SK-N-SH treated with all-trans-retinoic acid at 6 μM for 48 hours (cell line): ENCODE measurements around the gene B4GALT2.
A peak's percentile ranks its signal among the peaks of the same experiment; 100 is the strongest.

Experiments
- ATAC-seq: fragments of 200-7000 bp; cut with Tn5 transposase; 3 replicates; pipeline ENCODE4 v1.9.1; 2020; ENCODE audit warnings: mild to moderate bottlenecking, moderate library complexity
- ARNTL ChIP-seq: fragments of 450-650 bp; formaldehyde crosslinking; IDR thresholded peaks from 2 replicates; pipeline ENCODE4 v1.5.0; 2020; ENCODE audit warnings: low read depth, mild to moderate bottlenecking, moderate library complexity, borderline replicate concordance
- BACH2 ChIP-seq: fragments of 250-450 bp; sonication (Bioruptor Pico); IDR thresholded peaks from 2 replicates; pipeline ENCODE4 v1.9.0; 2021; ENCODE audit warnings: mild to moderate bottlenecking, borderline replicate concordance
- ESRRG ChIP-seq: fragments of 250-450 bp; sonication (Bioruptor Pico); IDR thresholded peaks from 2 replicates; pipeline ENCODE4 v1.6.1; 2021; ENCODE audit warnings: mild to moderate bottlenecking
- GLIS3 ChIP-seq: fragments of 250-450 bp; sonication (Bioruptor Pico); IDR thresholded peaks from 2 replicates; pipeline ENCODE4 v1.5.0; 2020; ENCODE audit warnings: mild to moderate bottlenecking, moderate library complexity
- ISL1 ChIP-seq: fragments of 250-450 bp; sonication (Bioruptor Pico); IDR thresholded peaks from 2 replicates; pipeline ENCODE4 v2.1.2; 2022; ENCODE audit warnings: mild to moderate bottlenecking, moderate library complexity
- OSR1 ChIP-seq: fragments of 250-450 bp; sonication (Bioruptor Pico); IDR thresholded peaks from 2 replicates; pipeline ENCODE4 v1.8.0; 2022; ENCODE audit warnings: moderate library complexity, mild to moderate bottlenecking, inconsistent platforms
- RARB ChIP-seq: fragments of 250-450 bp; sonication (Bioruptor Pico); IDR thresholded peaks from 2 replicates; pipeline ENCODE4 v1.8.0; 2021; ENCODE audit warnings: mild to moderate bottlenecking, moderate library complexity
- SNAI2 ChIP-seq: fragments of 250-450 bp; sonication (Bioruptor Pico); IDR thresholded peaks from 2 replicates; pipeline ENCODE4 v1.5.0; 2020; ENCODE audit warnings: mild to moderate bottlenecking, moderate library complexity
- TCF4 ChIP-seq: fragments of 250-450 bp; sonication (Bioruptor Pico); IDR thresholded peaks from 2 replicates; pipeline ENCODE4 v1.8.0; 2021; ENCODE audit warnings: mild to moderate bottlenecking, moderate library complexity, borderline replicate concordance
- ZC3H10 ChIP-seq: fragments of 250-450 bp; sonication (Bioruptor Pico); IDR thresholded peaks from 2 replicates; pipeline ENCODE4 v1.5.1; 2021; ENCODE audit warnings: mild to moderate bottlenecking, moderate library complexity
- ZFP3 ChIP-seq: fragments of 250-450 bp; sonication (Bioruptor Pico); IDR thresholded peaks from 2 replicates; pipeline ENCODE4 v1.5.0; 2020; ENCODE audit warnings: mild to moderate bottlenecking, moderate library complexity
- ZFP30 ChIP-seq: fragments of 450-650 bp; formaldehyde crosslinking; IDR thresholded peaks from 2 replicates; pipeline ENCODE4 v1.5.0; 2022; ENCODE audit warnings: mild to moderate bottlenecking, moderate library complexity
- ZNF565 ChIP-seq: fragments of 450-650 bp; formaldehyde crosslinking; conservative IDR thresholded peaks from 2 replicates; pipeline ENCODE4 v1.5.0; 2020; ENCODE audit warnings: low read depth, mild to moderate bottlenecking, moderate library complexity
- ZNF70 ChIP-seq: fragments of 450-650 bp; formaldehyde crosslinking; IDR thresholded peaks from 2 replicates; pipeline ENCODE4 v1.5.0; 2020; ENCODE audit warnings: mild to moderate bottlenecking, moderate library complexity
- ZNF8 ChIP-seq: fragments of 450-650 bp; formaldehyde crosslinking; IDR thresholded peaks from 2 replicates; pipeline ENCODE4 v1.5.0; 2020; ENCODE audit warnings: mild to moderate bottlenecking, moderate library complexity
- TF ChIP-seq, protein P1 (sequence below): fragments of 250-450 bp; sonication (Bioruptor Pico); IDR thresholded peaks from 2 replicates; pipeline ENCODE4 v1.5.1; 2021; ENCODE audit warnings: mild to moderate bottlenecking, moderate library complexity
- TF ChIP-seq, protein P2 (sequence below): fragments of 250-450 bp; sonication (Bioruptor Pico); IDR thresholded peaks from 2 replicates; pipeline ENCODE4 v1.8.0; 2020; ENCODE audit warnings: mild to moderate bottlenecking, moderate library complexity, borderline replicate concordance
- TF ChIP-seq, protein P3 (sequence below): fragments of 250-450 bp; sonication (Bioruptor Pico); IDR thresholded peaks from 2 replicates; pipeline ENCODE4 v1.8.0; 2021; ENCODE audit warnings: low read depth, mild to moderate bottlenecking, moderate library complexity, borderline replicate concordance

B4GALT2 gene

DNA sequence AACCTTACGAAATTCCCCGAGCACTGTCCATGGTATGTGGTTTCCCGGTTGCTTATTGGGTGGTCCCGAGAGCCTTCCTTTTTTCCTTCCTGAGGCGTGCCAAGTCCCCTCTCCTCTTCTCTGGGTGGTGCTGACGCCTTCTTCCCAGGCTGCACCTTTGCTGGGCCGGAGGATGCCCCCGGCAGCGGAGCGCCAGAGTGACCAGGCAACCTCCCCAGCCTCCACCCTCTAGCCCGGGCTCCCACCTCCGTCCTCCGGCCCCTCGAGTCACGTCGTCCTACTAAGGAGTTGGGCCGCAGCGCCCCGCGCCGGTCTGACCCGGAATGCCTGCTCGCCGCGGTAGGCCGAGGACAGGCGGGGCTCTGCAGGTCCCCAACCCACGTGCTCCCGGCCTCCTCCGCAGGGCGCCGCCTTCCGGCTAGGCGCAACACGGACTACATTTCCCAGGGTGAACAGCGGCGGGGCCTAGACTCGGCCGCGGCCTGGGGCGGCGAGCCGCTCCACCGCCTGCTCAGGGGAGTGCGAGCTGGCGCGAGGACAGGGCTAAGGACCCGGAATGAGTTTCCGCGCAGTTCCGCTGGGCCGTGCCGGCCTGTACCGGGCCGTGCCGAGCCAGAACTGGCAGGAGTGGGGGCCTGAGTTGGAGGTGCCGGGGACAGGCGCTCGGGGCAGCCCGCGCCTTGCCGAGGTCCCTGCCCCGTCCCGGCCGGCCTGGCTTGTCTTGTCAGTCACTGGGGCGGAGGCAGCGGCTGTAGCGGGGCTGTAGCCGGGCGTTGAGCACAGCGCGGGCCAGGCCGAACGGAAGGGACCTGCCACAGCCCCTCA is 32.6 kb upstream of the B4GALT2 start, which contains the start of gene IPO13:
IPO13 (plus strand) TSS at position 715 of the 825 bp plus-strand sequence. CDS start 651 bp downstream, outside the sequence.
- peak; percentile 97 for ATAC-seq
- TF ChIP-seq ZC3H10 (CRISPR knock-in tag): no peak
- TF ChIP-seq ZFP3 (CRISPR knock-in tag): peak; percentile 71; the same call in 1 of the 2 replicates

DNA sequence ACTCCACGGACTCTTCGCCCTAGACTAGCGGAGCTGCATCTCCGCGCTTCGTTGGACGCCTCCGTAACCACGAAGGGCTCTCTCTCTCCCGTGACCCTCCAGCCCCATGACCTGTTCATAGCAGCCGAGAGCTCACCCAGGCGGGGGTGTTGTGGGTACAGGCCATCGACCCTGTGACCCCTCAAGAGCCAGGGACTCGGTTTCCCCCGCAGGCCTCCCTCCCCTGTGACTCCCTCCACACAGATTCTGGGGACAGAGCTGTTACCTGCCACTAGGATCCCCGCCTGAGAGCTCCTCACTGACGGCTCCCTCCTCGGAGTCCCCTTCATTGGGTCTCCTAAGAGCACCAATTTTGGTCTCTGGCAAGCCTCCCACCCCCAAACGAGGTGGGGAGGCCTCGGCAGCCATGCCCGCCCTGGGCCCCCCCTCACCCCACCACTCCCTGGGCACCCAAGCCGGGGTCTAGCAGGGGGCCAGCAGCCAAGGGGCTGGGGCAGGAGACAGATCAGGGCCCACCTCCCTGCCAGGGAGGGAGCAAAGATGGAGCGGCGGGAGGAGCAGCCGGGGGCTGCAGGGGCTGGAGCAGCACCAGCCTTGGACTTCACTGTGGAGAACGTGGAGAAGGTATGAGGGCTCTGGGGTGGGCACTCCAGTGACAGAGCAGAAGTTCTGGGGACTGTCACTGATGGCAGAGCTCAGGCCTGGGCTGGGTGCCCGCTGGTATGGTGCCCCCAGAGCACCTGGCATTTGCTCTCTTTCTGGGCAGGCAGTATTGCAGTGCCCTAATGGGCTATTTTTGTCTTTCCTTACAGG is 31.7 kb upstream of the B4GALT2 start:
- TF ChIP-seq ZNF565 (CRISPR knock-in tag) (no peak), BACH2 (CRISPR knock-in tag) (no peak), RARB (CRISPR knock-in tag) (no peak), TCF4 (CRISPR knock-in tag) (no peak), ISL1 (CRISPR knock-in tag) (no peak), GLIS3 (no peak), ESRRG (CRISPR knock-in tag) (no peak), ZNF8 (no peak), ZC3H10 (CRISPR knock-in tag) (no peak), ZNF70 (CRISPR knock-in tag) (no peak), OSR1 (CRISPR knock-in tag) (no peak), ZFP30 (CRISPR knock-in tag) (no peak)
- TF ChIP-seq, protein P1, sequence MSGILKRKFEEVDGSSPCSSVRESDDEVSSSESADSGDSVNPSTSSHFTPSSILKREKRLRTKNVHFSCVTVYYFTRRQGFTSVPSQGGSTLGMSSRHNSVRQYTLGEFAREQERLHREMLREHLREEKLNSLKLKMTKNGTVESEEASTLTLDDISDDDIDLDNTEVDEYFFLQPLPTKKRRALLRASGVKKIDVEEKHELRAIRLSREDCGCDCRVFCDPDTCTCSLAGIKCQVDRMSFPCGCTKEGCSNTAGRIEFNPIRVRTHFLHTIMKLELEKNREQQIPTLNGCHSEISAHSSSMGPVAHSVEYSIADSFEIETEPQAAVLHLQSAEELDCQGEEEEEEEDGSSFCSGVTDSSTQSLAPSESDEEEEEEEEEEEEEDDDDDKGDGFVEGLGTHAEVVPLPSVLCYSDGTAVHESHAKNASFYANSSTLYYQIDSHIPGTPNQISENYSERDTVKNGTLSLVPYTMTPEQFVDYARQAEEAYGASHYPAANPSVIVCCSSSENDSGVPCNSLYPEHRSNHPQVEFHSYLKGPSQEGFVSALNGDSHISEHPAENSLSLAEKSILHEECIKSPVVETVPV (CRISPR knock-in tag): no peak
- TF ChIP-seq, protein P2, sequence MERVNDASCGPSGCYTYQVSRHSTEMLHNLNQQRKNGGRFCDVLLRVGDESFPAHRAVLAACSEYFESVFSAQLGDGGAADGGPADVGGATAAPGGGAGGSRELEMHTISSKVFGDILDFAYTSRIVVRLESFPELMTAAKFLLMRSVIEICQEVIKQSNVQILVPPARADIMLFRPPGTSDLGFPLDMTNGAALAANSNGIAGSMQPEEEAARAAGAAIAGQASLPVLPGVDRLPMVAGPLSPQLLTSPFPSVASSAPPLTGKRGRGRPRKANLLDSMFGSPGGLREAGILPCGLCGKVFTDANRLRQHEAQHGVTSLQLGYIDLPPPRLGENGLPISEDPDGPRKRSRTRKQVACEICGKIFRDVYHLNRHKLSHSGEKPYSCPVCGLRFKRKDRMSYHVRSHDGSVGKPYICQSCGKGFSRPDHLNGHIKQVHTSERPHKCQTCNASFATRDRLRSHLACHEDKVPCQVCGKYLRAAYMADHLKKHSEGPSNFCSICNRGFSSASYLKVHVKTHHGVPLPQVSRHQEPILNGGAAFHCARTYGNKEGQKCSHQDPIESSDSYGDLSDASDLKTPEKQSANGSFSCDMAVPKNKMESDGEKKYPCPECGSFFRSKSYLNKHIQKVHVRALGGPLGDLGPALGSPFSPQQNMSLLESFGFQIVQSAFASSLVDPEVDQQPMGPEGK (CRISPR knock-in tag): no peak
- TF ChIP-seq, protein P3, sequence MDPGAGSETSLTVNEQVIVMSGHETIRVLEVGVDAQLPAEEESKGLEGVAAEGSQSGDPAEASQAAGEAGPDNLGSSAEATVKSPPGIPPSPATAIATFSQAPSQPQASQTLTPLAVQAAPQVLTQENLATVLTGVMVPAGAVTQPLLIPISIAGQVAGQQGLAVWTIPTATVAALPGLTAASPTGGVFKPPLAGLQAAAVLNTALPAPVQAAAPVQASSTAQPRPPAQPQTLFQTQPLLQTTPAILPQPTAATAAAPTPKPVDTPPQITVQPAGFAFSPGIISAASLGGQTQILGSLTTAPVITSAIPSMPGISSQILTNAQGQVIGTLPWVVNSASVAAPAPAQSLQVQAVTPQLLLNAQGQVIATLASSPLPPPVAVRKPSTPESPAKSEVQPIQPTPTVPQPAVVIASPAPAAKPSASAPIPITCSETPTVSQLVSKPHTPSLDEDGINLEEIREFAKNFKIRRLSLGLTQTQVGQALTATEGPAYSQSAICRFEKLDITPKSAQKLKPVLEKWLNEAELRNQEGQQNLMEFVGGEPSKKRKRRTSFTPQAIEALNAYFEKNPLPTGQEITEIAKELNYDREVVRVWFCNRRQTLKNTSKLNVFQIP: no peak
- ATAC-seq: peak; percentile 2; the same call in 2 of the 3 replicates

DNA sequence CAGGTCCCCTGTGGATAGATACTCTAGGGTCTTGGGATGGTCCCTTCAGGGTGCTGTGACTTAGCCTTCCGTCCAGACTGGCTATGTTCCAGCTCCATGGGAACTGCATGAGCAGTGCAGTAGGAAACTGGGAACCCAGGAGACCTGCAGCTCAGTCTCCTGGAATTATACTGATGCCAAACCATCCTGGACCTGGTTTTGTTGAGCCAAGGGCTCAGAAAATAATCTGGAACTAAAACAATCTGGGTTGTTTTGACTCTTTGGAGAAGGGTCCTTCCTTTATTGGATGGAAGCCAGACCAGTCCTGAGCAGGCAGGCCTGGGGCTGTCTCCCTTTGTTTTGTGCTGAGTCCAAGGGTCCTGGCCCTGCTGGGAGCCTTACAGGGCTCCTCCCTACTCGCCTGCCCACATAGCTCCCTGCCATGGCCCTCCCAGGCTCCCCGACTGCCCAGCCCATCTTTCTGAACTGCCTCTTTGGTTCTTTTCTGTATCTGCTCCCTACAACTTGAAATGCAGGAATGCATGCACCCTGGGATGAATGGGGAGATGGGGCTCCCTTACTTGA is 31.1 kb upstream of the B4GALT2 start:
- no peak for ATAC-seq
- TF ChIP-seq SNAI2 (CRISPR knock-in tag) (no peak), ARNTL (no peak), ZNF565 (CRISPR knock-in tag) (no peak), BACH2 (CRISPR knock-in tag) (no peak), ESRRG (CRISPR knock-in tag) (no peak), TCF4 (CRISPR knock-in tag) (no peak)
- TF ChIP-seq, protein P1 (CRISPR knock-in tag): no peak
- TF ChIP-seq, protein P2 (CRISPR knock-in tag): no peak
